Daoy (cell line): ENCODE measurements around the gene ETDC. TPM values are rescaled to one million over a fixed set of nuclear protein-coding genes. Genes with fewer than 3 reads are reported as not detected.
"Not testable (repeated sequence)": the region's sequence is repeated elsewhere in the genome, so short reads cannot be mapped to it uniquely, and the experiment has no call there.

Experiments
- DNase-seq: peaks from one replicate; pipeline ENCODE4 v3.0.0-alpha.2; 2015; ENCODE audit warnings: low read depth
- total RNA-seq: library from RNA; depleted of rRNA; stranded (reverse); fragments of >200 nt; shearing (Covaris generic); gene quantifications from 2 replicates; pipeline ENCODE4 v1.2.3, GENCODE V29; 2014; rRNA removed

ETDC gene
- total RNA-seq, result not detected in 2 replicates

DNA sequence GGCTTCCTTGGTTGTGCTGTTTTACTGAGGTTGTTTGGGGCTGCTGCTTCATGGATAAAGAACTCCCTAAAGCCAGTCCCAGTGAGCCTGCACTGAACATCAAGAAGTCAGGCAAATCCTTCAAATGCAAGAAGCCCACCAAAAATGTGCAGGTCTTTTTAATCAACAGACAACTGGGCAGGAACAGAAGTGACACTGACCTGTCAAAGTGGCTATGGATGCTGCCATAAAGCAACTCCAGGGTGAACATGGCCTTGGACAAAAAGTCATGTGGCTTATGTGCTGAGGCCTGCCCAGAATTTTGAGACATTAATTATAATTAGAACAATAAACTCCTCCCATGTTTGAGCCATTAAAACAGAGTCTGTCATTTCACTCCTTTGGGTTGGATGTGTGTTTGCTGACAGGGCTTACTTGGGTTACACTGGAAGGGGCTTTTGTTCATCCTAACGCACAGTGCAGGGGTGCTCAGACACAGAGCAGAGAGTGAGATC, at the start of gene ETDC:
Gene ETDC (plus strand): TSS at position 51 of the 494 bp plus-strand sequence. CDS start 0 bp downstream, at position 51.
- no peak for DNase-seq

- DNase-seq, result not testable (repeated sequence)
Measured at GRCh38 chrX:135260976-135261375, 48.3 kb upstream of the ETDC start.

DNA sequence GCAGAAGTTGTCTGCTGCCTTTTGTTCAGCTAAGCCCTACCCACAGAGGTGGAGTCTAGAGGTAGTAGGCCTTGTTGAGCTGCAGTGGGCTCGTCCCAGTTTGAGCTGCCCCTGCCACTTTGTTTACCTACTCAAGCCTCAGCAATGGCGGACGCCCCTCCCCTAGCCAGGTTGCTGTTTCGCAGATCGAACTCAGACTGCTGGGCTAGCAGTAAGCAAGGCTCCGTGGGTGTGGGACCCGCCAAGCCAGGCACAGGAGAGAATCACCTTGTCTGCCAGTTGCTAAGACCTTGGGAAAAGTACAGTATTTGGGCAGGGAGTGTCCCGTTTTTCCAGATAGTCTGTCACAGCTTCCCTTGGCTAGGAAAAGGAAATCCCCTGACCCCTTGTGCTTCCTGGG, 45.9 kb upstream of the ETDC start:
- not testable (repeated sequence) for DNase-seq

- no peak for DNase-seq
Measured at GRCh38 chrX:135264206-135264605, 45.1 kb upstream of the ETDC start.

DNA sequence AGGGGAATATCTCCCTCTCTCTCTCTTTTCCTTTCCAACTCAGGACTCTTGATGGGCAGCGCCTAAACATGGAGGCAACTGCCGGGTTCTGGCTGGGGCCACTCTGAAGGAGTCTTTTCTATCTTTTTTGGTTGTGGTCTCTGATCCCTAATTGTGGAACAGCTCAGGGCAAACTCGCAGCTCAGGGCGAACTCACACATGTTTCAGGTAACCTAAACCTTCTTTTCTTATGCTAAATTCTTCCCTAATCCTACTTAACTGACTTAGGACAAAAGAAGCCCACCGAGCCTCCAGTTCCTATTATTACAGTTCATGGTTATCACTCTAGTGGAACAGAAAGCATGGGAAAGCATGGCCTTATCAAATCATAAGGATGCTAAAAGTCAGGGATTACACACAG, 36.1 kb upstream of the ETDC start:
- no peak for DNase-seq

DNA sequence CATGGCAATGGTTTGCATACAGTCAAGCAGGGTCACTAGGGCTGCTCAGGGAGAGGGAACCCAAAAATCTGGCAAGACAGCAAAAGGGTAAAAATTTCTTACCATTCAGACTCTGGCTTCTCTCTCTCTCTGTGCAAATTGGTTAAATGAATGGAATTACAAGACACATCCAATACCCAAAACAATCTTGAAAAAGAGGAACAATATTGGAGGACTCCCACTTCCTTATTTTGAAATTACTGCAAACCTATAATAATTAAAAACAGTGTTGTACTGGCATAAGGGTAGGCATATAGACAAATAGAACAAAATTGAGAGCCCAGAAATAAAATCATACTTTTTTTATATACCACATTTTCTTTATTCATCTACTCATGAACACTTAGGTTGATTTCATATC, 33.3 kb upstream of the ETDC start:
- DNase-seq, result no peak

DNA sequence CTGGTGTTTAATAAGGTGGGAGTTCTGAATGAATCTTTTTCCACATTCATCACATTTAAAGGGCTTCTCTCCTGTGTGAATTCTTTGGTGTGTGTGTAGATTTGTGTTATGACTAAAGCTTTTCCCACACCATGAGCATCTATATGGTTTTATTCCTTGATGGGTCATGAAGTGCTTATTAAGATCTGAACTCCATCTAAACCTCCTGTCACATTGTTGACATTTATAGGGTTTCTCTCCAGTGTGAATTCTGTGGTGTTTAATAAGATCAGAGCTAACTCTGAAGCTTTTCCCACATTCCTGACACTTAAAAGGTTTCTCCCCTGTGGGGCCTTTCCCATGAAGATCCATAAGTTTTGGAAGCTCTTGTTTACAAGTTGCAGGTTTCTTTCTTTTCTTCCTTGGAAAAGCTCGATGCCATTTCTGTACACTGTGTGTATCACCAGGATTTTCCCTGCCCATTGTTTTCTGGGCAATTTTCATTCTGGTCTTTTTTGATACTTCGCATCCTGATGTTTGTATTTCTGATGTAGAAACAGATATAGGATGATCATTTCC, 21.9 kb upstream of the ETDC start:
- DNase-seq, result no peak

GRCh38 chrX:135295238-135295943, 13.9 kb upstream of the ETDC start:
- peak; percentile 64 for DNase-seq

GRCh38 chrX:135295944-135296305, 13.4 kb upstream of the ETDC start:
- DNase-seq, result no peak

- no peak for DNase-seq
Measured at GRCh38 chrX:135302269-135302873, 6.9 kb upstream of the ETDC start.

DNA sequence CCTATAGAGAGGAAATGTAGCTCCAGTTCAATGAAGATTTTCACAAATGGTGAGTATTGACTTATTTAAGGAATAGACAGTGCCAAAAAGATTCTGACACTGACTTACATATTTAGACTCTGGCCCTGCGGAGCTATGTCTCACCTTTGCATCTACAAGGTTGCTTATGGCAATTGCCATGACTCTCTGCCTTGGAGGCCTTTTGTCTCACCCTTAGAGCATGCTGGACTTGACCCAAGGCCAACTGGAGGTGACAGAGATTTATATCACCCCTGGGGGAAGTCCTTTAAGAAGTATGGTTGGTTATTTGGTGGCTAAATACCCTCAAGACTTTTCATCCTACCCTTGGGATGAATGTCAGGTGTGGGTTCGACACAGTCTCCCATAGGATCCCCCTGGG, 4.5 kb upstream of the ETDC start:
- no peak for DNase-seq

DNA sequence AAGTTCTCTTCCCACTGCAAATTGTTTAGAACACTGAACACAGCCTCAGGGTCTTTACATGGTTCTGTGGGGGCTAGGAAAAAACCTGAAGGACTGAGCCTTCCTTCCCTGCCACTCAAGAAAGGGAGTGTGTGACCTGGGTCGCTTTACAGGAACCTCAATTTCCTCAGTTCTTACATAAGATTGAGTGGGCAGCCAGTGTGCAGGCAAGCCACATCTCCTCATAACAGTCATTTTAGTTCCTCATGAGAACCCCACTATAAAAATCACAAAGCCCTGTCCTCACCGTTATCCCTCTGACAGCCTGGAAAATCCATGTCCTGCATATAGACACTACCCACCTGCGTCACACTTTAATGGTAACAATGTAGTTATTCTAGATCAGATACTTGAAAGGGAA, 2.1 kb upstream of the ETDC start:
- no peak for DNase-seq

- DNase-seq, result no peak
Measured at GRCh38 chrX:135308345-135308855, 880 bp upstream of the ETDC start.

GRCh38 chrX:135315864-135316263, 6.6 kb downstream of the ETDC start:
- no peak for DNase-seq

DNA sequence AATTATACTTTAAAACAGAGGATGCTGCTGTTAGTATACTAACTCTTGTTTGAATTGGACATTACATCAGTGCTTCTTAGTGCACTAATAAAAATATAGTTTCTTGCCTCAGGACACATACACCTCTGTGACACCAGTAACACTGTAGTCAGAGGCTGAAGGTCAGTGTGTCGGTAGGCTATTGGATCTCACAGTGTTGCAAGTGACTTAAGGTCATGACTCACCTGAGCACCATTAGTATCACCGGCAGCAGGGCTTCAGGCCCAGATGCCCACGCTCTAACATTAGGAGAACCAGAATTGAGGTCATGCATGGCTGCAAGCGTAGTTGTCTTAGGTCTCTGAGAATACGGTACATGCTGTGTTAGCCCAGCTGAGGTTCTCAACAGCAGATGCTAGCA, 15.2 kb downstream of the ETDC start:
- DNase-seq, result no peak

GRCh38 chrX:135325036-135325818, 15.9 kb downstream of the ETDC start:
- DNase-seq, result not testable (repeated sequence)

DNA sequence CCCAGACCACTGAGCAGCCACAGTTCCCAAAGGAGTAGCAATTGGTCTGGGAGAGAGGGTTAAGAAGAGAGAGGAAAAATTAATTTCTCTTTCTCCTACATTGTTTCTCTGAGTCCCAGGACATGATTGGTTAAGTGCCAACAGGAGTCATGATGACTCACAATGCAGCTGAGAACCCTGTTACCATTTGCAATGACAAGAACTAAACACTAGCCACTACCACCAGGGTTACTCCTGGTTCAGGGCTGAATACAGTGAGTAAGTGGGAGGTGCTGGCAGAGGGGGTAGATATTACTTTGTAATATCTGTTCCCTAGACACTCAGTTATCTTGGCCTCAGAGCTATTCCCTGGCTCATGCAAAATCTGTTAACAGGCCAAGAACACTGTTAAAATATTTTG, 18.0 kb downstream of the ETDC start:
- peak; percentile 72 for DNase-seq

DNA sequence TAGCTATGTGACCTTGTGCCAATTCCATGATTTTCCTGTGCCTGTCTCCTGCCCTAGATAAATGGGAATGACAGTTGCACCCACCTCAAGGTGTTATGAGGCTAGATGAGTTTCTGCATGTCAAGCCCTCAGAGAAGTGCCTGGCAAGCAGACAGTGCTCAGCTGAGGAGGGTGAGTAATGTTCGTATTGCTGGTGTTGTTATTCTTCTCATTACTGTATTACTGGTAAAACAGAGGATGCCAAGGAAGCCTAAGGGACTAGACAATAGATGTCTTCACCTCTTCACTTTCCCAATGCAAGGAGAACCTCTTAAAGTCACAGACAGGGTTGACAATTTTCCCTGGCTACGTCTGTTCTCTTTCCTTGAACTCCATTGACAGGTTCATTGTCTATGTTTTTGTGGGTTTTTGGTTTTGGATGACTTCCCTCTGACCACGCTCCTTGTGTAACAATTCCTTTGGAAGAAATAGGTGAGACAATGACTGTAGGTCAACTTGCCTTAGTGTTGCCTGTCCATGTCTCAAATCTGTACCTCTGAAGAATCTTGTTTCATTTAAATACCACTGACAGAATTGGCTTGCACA, 19.2 kb downstream of the ETDC start:
- no peak for DNase-seq

DNA sequence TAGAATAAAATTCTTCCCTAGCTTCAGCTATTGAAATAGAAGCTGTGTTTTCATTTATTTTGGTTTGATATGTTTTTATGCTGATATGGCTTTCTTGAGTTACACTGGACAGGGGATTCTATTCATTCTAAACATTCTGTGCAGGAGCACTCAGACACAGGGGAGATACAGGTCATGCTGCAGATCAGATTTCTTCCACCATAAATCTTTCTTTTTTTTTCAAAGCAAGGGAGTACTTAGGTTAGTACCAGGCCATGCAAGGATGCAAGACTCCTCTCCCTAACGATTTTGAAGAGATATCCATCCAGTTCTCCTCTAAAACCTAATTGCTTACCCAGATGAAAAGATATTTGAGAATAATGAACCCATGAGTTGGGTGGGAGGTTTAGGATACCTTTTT, 21.4 kb downstream of the ETDC start:
- no peak for DNase-seq

GRCh38 chrX:135331525-135331924, 22.2 kb downstream of the ETDC start:
- no peak for DNase-seq

- no peak for DNase-seq
Measured at GRCh38 chrX:135340831-135341230, 31.6 kb downstream of the ETDC start.

DNA sequence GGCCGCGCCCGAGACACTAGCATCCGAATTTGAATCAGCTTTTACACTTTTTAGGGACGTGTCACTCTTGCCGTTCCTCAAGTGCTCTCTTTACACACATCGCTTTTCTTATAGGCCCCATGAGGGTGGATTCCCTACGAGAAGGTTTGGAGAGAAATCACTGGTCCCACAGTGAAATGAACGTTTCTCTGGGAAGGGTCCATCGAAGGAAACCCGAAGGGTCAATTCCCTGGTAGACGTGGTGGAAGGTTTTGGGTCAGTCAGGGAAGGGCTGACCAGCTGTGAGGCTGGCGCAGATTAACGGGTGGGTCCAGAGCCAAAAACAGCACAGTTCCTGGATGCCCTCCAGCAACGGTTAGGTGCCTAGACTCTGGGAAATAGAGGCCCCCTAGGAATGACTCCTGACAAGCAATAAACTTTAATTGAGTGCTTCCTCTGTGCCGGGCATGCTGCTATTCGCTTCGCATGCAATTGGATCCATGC, 35.9 kb downstream of the ETDC start:
- DNase-seq, result peak; percentile 79
